ENCODE data around the gene KRT23.

The KRT23 gene

GRCh38 chr17:40873255-40873654 lies 64.2 kb downstream of the KRT23 start:
- ChIA-PET CTCF (interaction anchor here (0.6 to 0.9 kb wide), 6 partner anchors 12 to 787 kb away, joined by 3 to 8 read pairs (median 4); partner anchors contain the start of gene KRT20), POLR2A (ENCODE audit: low non-redundant PET) (no interaction called here)
- DNase-seq (ENCODE audit: low spot score) = no peak
- no peak overlapping the region for H3K27ac ChIP-seq
- TF ChIP-seq CTCF (conservative IDR thresholded peaks at IDR 0.05; ENCODE audit: low read depth) = no peak
